ENCODE measurements around the gene PINLYP.

The PINLYP gene

GRCh38 chr19:43620061-43621001 is 44.7 kb downstream of the PINLYP start:
- DNase-seq (ENCODE audit: low spot score in 2 of 2), result peak; percentile 71 to 91
- Mint-ChIP-seq H3K4me3 (peak overlapping the region; percentile 95), H3K36me3 (peaks cover 11% of the 10 kb centered on the region), H3K27ac (peak overlapping the region; percentile 98), H3K4me1 (peaks cover 37% of the 10 kb centered on the region), H3K9me3 (no peaks in the 10 kb centered on the region)
- ATAC-seq, result no peak

- Mint-ChIP-seq H3K4me1 (peaks cover 43% of the 10 kb centered on the region), H3K9me3 (no peaks in the 10 kb centered on the region), H3K27ac (no peak overlapping the region), H3K36me3 (peaks cover 11% of the 10 kb centered on the region), H3K4me3 (no peak overlapping the region)
- ATAC-seq (no peak), DNase-seq (ENCODE audit: low spot score in 2 of 2) (no peak)
These were observed 46.5 kb downstream of the PINLYP start for GRCh38 chr19:43622070-43622469.

DNA sequence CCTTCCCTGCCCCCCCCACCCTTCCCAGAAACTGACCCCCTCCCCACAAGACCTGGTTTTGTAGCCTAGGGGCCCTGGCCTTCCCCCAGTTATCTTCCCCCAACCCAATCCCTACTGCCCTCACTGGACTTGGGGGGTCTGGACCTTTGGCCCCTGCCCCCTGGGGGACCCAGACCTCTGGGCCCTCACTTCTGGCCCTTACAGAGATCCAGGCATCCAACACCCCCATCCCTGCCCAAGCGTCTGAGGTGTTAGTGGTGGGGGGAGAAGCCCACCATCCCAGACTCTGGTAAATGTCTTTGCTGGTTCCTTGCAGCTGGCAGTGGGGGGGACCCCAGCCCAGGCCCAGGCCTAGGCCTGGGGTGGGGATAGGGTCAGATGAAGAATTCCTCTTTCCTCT is 47.4 kb downstream of the PINLYP start:
- Mint-ChIP-seq H3K9me3 (no peaks in the 10 kb centered on the region), H3K4me3 (no peak overlapping the region), H3K27ac (no peak overlapping the region), H3K36me3 (peaks cover 11% of the 10 kb centered on the region), H3K4me1 (peaks cover 43% of the 10 kb centered on the region)
- no peak for ATAC-seq
- no peak for DNase-seq (ENCODE audit: low spot score in 2 of 2)

DNA sequence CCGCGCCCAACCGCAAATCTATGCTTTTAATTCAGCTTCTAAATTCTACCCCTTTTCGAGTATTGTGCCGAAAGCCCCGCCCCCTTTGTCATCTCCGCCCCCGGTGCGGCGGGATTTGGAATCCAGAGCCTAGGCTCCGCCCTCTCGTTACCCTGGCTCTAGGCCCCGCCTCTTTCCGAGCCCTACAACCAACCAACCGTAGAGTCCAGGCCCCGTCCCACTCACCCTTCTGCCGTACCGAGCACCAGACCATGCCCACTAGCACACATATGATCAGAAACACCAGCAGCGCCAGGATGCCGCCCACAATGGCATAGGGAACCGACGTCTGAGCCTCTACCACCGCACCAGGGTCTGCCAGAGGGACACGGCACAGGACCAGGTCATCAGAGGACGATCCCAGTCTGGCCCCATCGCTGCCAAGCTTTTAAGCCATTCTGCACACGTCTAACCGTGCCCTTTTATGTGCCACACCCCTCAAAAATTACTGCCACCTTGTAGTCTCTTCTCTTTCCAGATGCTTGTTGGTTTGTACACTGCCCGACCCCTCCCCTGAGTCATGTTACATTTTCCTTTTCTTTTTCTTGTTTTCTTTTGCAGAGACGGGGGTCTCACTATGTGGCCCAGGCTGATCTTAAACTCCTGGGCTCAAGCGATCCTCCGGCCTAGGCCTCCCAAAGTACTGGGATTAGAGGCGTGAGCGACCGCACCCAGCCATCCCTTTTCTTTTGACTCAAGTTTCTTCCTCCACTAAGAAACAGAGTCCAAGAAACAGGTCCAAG is 48.5 kb downstream of the PINLYP start:
- DNase-seq (ENCODE audit: low spot score in 2 of 2), result no peak
- no peak overlapping the region for H3K4me3 Mint-ChIP-seq
- H3K9me3 Mint-ChIP-seq, result no peaks in the 10 kb centered on the region
- no peak overlapping the region for H3K27ac Mint-ChIP-seq
- no peak for ATAC-seq
- H3K4me1 Mint-ChIP-seq, result peaks cover 43% of the 10 kb centered on the region
- H3K36me3 Mint-ChIP-seq, result peaks cover 8% of the 10 kb centered on the region

DNA sequence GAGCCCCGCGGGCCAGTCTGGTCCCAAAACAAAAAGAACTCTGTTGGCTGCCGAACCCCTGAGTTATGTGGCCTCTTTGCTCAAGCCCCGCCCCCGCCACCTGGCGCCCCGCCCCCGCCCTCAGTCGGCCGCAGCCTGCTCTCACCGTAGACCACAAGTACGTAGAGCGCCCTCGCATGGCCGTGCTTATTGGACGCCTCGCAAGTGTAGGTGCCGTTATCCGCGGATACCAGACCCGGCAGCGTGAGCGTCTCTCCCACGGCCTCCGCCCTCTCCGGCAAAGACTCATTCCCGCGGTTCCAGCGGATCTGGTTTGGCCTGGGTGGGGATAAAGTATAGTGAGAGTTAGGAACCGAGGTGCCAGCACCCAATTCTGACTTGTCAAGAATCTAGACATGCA is 49.3 kb downstream of the PINLYP start:
- Mint-ChIP-seq H3K4me1 (peaks cover 37% of the 10 kb centered on the region), H3K4me3 (no peak overlapping the region), H3K36me3 (no peaks in the 10 kb centered on the region), H3K27ac (no peak overlapping the region), H3K9me3 (no peaks in the 10 kb centered on the region)
- ATAC-seq, result peak; percentile 88
- peak; percentile 71 to 89 for DNase-seq (ENCODE audit: low spot score in 2 of 2)

GRCh38 chr19:43625918-43626579 is 50.4 kb downstream of the PINLYP start:
- Mint-ChIP-seq H3K4me1 (peaks cover 27% of the 10 kb centered on the region), H3K36me3 (no peaks in the 10 kb centered on the region), H3K4me3 (no peak overlapping the region), H3K27ac (no peak overlapping the region), H3K9me3 (no peaks in the 10 kb centered on the region)
- ATAC-seq (no peak), DNase-seq (ENCODE audit: low spot score in 2 of 2) (no peak)

GRCh38 chr19:43626838-43627237 is 51.2 kb downstream of the PINLYP start:
- H3K9me3 Mint-ChIP-seq, result no peaks in the 10 kb centered on the region
- ATAC-seq (no peak), DNase-seq (ENCODE audit: low spot score in 2 of 2) (no peak)
- H3K36me3 Mint-ChIP-seq, result no peaks in the 10 kb centered on the region
- H3K27ac Mint-ChIP-seq, result no peak overlapping the region
- peaks cover 27% of the 10 kb centered on the region for H3K4me1 Mint-ChIP-seq
- no peak overlapping the region for H3K4me3 Mint-ChIP-seq

- H3K36me3 Mint-ChIP-seq, result no peaks in the 10 kb centered on the region
- DNase-seq (ENCODE audit: low spot score in 2 of 2), result no peak
These were observed 53.2 kb downstream of the PINLYP start for GRCh38 chr19:43628646-43629326.

DNA sequence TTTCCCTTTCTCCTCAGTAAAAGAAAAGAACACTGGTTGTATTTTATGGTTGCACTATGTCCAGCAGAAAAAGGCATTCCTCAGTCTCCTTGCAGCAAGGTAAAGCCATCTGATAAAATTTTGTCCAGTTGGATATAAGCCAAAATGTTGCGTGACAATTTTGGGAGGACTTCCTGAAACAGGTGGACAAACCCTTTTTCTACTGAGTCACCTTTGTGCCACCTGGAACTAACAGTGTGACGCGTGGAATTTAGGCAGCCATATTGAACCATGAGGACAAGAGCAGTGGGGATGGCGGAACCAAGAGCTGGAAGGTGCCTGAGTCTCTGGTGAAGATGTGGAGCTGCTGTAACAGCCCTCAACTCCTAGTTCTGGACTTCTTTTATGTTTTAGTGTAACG is 55.9 kb downstream of the PINLYP start:
- H3K9me3 Mint-ChIP-seq, result no peaks in the 10 kb centered on the region
- ATAC-seq (no peak), DNase-seq (ENCODE audit: low spot score in 2 of 2) (no peak)
- H3K4me1 Mint-ChIP-seq, result peaks cover 11% of the 10 kb centered on the region
- H3K27ac Mint-ChIP-seq, result no peak overlapping the region
- H3K36me3 Mint-ChIP-seq, result no peaks in the 10 kb centered on the region
- H3K4me3 Mint-ChIP-seq, result no peak overlapping the region

More at GRCh38 chr19:43628646-43629326, 53.2 kb downstream of the PINLYP start:
- ATAC-seq, result no peak
- Mint-ChIP-seq H3K27ac (no peak overlapping the region), H3K9me3 (no peaks in the 10 kb centered on the region), H3K4me1 (peaks cover 25% of the 10 kb centered on the region), H3K4me3 (no peak overlapping the region)

Data from stimulated activated effector memory CD8-positive, alpha-beta T cell treated with anti-CD3 and anti-CD28 coated beads, Interleukin-12 subunit alpha, Interleukin-12 subunit beta, amount 100 ng/mL, for 72 hours (primary cell).